K562 treated with DMSO at 1 percent for 24 hours (cell line): ENCODE results near the gene H6PD. TPM values are rescaled to one million over a fixed set of nuclear protein-coding genes. Genes with fewer than 3 reads are reported as not detected.

Experiments
- total RNA-seq: library from RNA; unstranded; fragments of 300-600 nt; gene quantifications from 2 replicates; pipeline ENCODE4 v1.2.3, GENCODE V29; 2022; ENCODE audit warnings: low read depth; ENCODE audit not compliant: insufficient read depth

The H6PD gene
- total RNA-seq, result 12.8 and 13.9 TPM in 2 replicates

GRCh38 chr1:9234223-9235095 is at the start of gene H6PD:
H6PD (plus strand) TSS chr1:9234774; CDS start chr1:9244935, 10,161 bp downstream.

GRCh38 chr1:9292361-9293240 is 58.0 kb downstream of the H6PD start, which contains the start of gene SPSB1:
SPSB1 (plus strand) TSS chr1:9292894; CDS start chr1:9355892, 62,998 bp downstream.

Other genes starting within 250 kb of the H6PD start
- gene SLC2A7, start 208.4 kb upstream of the H6PD start, total RNA-seq, result not detected in 2 replicates
- gene SLC2A5, start 165.1 kb upstream of the H6PD start, total RNA-seq, result not detected in 2 replicates
- gene GPR157, start 105.7 kb upstream of the H6PD start, total RNA-seq, result 0.25 and 0.29 TPM in 2 replicates
- 0.85 and 1.3 TPM in 2 replicates for gene SPSB1, start 58.1 kb downstream of the H6PD start, total RNA-seq